NT2/D1 (cell line): ENCODE results near the gene FNTB.

Source experiments
- DNase-seq: peaks from one replicate; pipeline ENCODE4 v3.0.0-alpha.2; 2011; ENCODE audit warnings: low read depth, low spot score
- H3K27me3 ChIP-seq: 2 replicates; pipeline ENCODE4 v1.6.0; 2011; ENCODE audit warnings: mild to moderate bottlenecking; ENCODE audit not compliant: insufficient read length, insufficient read depth
- H3K36me3 ChIP-seq: 2 replicates; pipeline ENCODE4 v1.6.1; 2011; ENCODE audit warnings: mild to moderate bottlenecking, low read length, mixed read lengths; ENCODE audit not compliant: insufficient read depth, insufficient read length
- H3K4me1 ChIP-seq: 2 replicates; pipeline ENCODE4 v1.5.1; 2011; ENCODE audit not compliant: insufficient read depth, insufficient read length
- H3K4me3 ChIP-seq: 2 replicates; pipeline ENCODE4 v1.5.1; 2011; ENCODE audit warnings: low read depth; ENCODE audit not compliant: insufficient read length
- H3K9ac ChIP-seq: 2 replicates; pipeline ENCODE4 v1.6.0; 2011; ENCODE audit warnings: low read depth; ENCODE audit not compliant: insufficient read length
- H3K9me3 ChIP-seq: 2 replicates; pipeline ENCODE4 v1.5.1; 2011; ENCODE audit warnings: mild to moderate bottlenecking, low read length; ENCODE audit not compliant: insufficient read depth
- SUZ12 ChIP-seq: IDR thresholded peaks from 2 replicates; pipeline ENCODE4 v1.6.1; 2011; ENCODE audit not compliant: insufficient read length, insufficient read depth; ENCODE audit errors: extremely low read depth
- YY1 ChIP-seq: IDR thresholded peaks from 2 replicates; pipeline ENCODE4 v1.6.1; 2011; ENCODE audit not compliant: insufficient read length, insufficient read depth
- ZNF274 ChIP-seq: IDR thresholded peaks from 2 replicates; pipeline ENCODE4 v1.6.1; 2011; ENCODE audit warnings: mild to moderate bottlenecking, low read depth, low read length

Gene FNTB

DNA sequence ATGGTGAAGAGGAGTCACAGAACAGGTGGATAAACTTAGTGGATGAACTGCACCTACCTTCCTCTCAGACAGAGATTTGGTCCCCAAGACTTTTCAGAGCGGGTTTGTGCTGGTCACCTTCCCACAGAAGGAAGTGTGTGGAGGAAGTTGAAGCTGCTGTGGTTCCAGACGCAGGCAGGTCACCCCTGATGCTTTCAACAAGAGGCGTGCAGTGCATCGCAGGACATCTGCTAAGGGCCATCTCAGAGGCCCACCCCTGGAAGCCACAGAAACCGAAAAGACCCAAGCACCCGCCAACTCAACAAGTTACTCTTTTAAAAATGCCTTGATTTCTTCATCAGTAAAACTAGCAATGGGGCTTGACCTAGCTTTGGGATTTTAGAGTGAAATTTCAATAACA lies 43.1 kb upstream of the FNTB start:
- Histone ChIP-seq H3K27me3 (no peaks in the 10 kb centered on the region), H3K4me1 (peaks cover 8% of the 10 kb centered on the region), H3K4me3 (no peak overlapping the region), H3K9ac (no peak overlapping the region), H3K9me3 (no peaks in the 10 kb centered on the region), H3K36me3 (peaks cover 46% of the 10 kb centered on the region)
- TF ChIP-seq ZNF274, result no peak
- no peak for TF ChIP-seq YY1
- no peak for TF ChIP-seq SUZ12
- no peak for DNase-seq

DNA sequence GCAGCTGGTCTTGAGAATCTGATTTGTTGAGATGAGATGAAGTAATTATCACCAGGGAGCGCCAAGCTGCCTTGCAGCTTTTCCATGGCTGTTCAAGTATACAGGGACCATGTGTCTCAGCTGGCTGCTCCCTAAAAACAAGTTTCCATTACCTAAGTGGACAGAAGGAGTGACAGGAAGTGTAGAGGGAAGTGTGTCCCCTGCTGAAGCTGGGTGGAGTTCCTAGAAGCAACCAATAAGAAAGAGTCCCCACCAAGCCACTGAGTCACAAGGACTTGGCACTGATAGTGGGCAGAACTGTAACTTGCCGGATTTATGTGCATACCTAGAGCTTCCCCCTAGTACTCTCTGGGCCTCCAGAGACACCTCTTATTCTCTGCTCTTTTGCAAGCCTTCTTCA lies 42.7 kb upstream of the FNTB start:
- DNase-seq, result no peak
- Histone ChIP-seq H3K36me3 (peaks cover 48% of the 10 kb centered on the region), H3K27me3 (no peaks in the 10 kb centered on the region), H3K9me3 (no peaks in the 10 kb centered on the region), H3K9ac (no peak overlapping the region), H3K4me1 (peaks cover 8% of the 10 kb centered on the region), H3K4me3 (no peak overlapping the region)
- TF ChIP-seq YY1, result no peak
- TF ChIP-seq ZNF274, result no peak
- TF ChIP-seq SUZ12, result no peak

DNA sequence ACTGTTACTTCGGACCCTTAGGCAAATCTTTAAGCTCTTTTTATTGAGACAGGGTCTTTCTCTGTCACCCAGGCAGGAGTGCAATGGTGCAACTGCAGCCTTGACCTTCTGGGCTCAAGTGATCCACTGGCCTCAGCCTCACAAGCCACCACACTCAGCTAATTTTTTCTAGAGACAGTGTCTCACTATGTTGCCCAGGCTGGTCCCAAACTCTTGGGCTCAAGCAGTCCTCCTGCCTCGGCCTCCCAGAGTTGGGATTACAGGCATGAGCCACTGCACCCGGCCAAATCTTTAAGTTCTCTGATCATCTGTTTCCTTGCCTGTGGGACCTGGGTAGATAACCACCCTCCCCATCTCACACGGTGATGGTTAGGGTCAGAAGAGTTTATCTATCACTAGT lies 41.8 kb upstream of the FNTB start:
- H3K9me3 ChIP-seq, result no peaks in the 10 kb centered on the region
- TF ChIP-seq YY1 (no peak), SUZ12 (no peak), ZNF274 (no peak)
- H3K36me3 ChIP-seq, result peaks cover 45% of the 10 kb centered on the region
- H3K4me1 ChIP-seq, result peaks cover 8% of the 10 kb centered on the region
- H3K27me3 ChIP-seq, result no peaks in the 10 kb centered on the region
- no peak overlapping the region for H3K9ac ChIP-seq
- DNase-seq, result no peak
- H3K4me3 ChIP-seq, result no peak overlapping the region

DNA sequence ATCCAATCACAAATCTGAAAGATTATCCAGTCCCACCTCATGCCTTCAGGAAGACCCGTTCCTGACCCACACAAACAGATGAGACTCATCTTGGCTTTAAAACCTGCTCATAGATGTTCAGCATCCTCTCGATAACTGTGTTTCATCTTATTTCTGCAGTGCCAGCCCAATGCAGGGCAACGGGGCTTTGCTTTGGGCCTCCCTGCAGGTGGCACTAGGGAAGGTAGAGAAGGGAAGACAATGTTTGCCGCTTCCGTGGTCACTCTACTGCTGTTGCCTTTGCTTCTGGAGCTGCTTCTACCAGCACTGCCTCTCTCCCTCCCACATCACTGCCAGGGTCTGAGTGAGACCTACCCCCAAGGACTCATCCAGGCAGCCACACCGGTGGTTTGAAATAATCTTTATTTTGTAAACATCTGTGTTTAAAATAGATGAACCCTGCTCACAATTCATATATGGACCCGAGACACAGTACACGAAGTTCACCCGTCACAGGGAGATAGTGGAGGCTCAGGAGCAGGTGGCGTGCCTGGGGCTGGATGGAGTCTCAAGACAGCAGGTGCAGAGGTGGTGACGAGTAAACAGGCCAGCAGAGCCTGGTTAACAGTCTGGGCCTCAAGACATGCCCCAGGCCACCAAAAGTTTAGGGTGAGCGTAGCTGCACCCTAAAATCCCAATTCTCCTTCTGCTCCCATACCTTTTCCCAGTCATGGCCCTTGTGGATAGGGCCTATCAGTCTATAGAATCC lies 41.1 kb upstream of the FNTB start:
- no peak for TF ChIP-seq ZNF274
- no peak for TF ChIP-seq YY1
- TF ChIP-seq SUZ12, result no peak
- H3K4me1 ChIP-seq, result peaks cover 8% of the 10 kb centered on the region
- H3K4me3 ChIP-seq, result no peak overlapping the region
- H3K36me3 ChIP-seq, result peaks cover 49% of the 10 kb centered on the region
- no peak for DNase-seq
- no peaks in the 10 kb centered on the region for H3K27me3 ChIP-seq
- H3K9me3 ChIP-seq, result no peaks in the 10 kb centered on the region
- H3K9ac ChIP-seq, result no peak overlapping the region

DNA sequence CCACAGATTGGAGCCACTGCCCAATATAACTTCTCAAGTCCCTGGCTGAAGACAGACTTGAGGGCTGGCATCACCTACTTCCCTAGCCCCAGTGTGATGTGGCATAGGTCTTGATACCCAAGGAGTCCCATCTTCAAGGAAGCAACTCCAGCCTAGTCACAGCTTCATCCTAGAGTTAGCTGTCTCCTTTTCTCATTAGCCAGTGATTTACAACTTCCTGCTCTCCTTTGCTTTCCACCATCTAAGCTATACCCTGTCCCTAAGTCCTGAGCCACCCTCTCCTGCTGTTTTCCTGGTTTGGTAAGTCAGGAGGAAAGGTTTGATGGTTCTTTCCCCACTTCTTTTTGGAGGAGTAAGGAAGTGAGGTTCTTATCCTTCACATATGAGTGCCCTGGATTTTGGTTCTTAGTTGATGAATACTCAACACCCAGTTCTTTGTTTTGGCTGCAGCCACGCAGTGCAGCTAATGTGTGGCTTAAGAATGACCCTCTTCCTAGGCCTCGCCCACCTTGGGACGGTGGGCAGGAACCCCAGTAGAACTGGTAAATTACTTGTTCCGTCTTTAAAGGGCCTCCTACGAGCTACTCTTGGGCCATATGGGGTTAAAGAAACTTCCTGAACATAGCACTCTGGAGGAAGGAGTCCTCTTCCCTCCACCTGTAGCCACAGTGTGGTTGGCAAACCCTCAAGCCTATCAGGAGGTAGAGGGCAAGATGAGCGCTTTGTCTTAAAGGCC lies 40.2 kb upstream of the FNTB start:
- peaks cover 8% of the 10 kb centered on the region for H3K4me1 ChIP-seq
- DNase-seq, result no peak

DNA sequence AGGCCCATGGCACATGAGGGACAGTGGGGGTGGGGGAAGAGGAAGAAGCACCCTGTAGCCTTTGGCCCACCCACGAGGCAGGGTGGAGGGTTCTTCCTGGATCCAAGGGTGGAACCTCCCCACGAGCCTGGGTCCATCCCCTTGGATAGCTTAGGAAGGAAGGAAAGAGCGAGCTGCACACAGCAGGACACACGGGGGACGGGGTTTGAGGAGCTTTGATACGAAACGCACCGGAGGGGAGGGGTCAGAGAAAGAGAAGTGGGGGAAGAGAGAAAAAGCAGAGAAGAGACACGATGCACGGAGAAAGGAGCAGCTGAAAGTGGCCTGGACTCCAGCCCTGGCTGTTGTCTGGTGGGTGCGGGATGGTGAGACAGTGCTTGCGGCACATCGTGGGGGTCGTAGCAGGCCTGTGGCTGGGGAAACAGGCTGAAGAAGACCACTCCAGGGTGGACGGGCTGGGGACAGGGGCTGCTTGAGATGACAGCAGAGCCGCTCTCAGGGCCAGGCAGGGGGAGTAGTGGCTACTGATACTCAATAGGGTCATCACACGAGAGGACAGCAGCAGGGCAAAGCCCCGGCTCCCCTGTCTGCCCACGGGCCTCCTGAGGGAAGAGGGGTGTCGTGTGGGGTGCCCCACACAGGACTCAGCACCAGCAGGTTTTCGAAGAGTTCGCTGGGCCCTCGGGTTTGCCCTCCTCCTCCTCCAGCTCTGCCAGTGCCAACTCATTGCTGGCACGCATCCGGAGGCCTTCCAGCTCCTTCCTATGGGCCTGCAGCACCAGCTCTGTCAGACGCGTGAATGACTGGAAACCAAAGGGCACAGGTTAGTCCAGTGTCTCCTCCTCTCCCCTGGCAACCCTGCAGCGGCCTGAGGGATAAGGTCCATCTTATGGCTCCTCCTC lies 38.7 kb upstream of the FNTB start:
- DNase-seq, result no peak
- Histone ChIP-seq H3K27me3 (no peaks in the 10 kb centered on the region), H3K4me3 (no peak overlapping the region), H3K9me3 (no peaks in the 10 kb centered on the region), H3K9ac (no peak overlapping the region), H3K36me3 (peaks cover 63% of the 10 kb centered on the region), H3K4me1 (peaks cover 3% of the 10 kb centered on the region)
- TF ChIP-seq ZNF274 (no peak), YY1 (no peak), SUZ12 (no peak)

More for the DNA sequence above, 40.2 kb upstream of the FNTB start:
- Histone ChIP-seq H3K9ac (no peak overlapping the region), H3K9me3 (no peaks in the 10 kb centered on the region), H3K4me3 (no peak overlapping the region), H3K27me3 (no peaks in the 10 kb centered on the region), H3K36me3 (peaks cover 57% of the 10 kb centered on the region)
- TF ChIP-seq SUZ12 (no peak), ZNF274 (no peak), YY1 (no peak)
